K562 (cell line): ENCODE data around the gene PES1. TPM values are rescaled to one million over a fixed set of nuclear protein-coding genes. Genes with fewer than 3 reads are reported as not detected.

ENCODE experiments used
- ATAC-seq: fragments of 200-7000 bp; cut with Tn5 transposase; 3 replicates; pipeline ENCODE4 v1.9.1; 2020; ENCODE audit warnings: moderate library complexity
- BruUV-seq: library from RNA; stranded (reverse); fragments of 400-500 nt; replicated peaks from 2 replicates; lab custom pipeline; 2021; lab: Mats Ljungman, UMichigan
- CTCF ChIA-PET: fragments of 300-600 bp; formaldehyde crosslinking; extraction: SDS; loops from one replicate; lab custom pipeline; 2021; ENCODE audit warnings: low intra/inter-chr PET ratio; lab: Yijun Ruan, JAX
- POLR2A ChIA-PET: fragments of 300-600, 350-650 bp; sonication (Branson Sonifier 250); formaldehyde crosslinking; extraction: SDS; loops from one replicate; lab custom pipeline; 2021; ENCODE audit warnings: antibody characterized with exemption, inconsistent platforms; lab: Yijun Ruan, JAX
- DNase-seq, 4 experiments: peaks; one replicate each; pipeline versions ENCODE4 v3.0.0 to v3.0.0-alpha.2; 2011 to 2018; ENCODE audit warnings: low spot score in 3 of 4, mixed read lengths in 3 of 4; ENCODE audit errors: extremely low read depth in 1 of 4
- FAIRE-seq: peaks from 2 replicates; lab custom pipeline; 2011; peaks lifted over from hg19 to GRCh38; lab: Jason Lieb, UNC
- H2AFZ ChIP-seq: 2 replicates; pipeline ENCODE4 v1.6.0; 2011; ENCODE audit warnings: low read depth, low read length, control low read depth, inconsistent platforms
- H3K27ac ChIP-seq: fragments of 200-600 bp; 3 replicates; pipeline ENCODE4 v1.8.0; 2011; ENCODE audit warnings: low read depth, mild to moderate bottlenecking, control low read depth, inconsistent platforms, low read length, moderate library complexity, mixed read lengths; ENCODE audit errors: extremely low read depth
- H3K27me3 ChIP-seq, 2 experiments: fragments of 300-600 bp in 1 of 2; 2 replicates in 1 of 2; 3 replicates in 1 of 2; pipeline versions ENCODE4 v1.6.0 to v1.8.0; 2011; ENCODE audit warnings: inconsistent platforms in 2 of 2, low read length in 2 of 2, mild to moderate bottlenecking in 1 of 2, mixed read lengths in 1 of 2, moderate library complexity in 1 of 2; ENCODE audit not compliant: control insufficient read depth in 2 of 2, insufficient read depth in 2 of 2
- H3K36me3 ChIP-seq: fragments of 300-600 bp; 3 replicates; pipeline ENCODE4 v1.8.0; 2011; ENCODE audit warnings: mild to moderate bottlenecking, low read length, inconsistent platforms; ENCODE audit not compliant: control insufficient read depth, insufficient read depth
- H3K4me1 ChIP-seq, 2 experiments: fragments of 200-600 bp in 1 of 2; replicated peaks in 1 of 2; 2 replicates in 1 of 2; 3 replicates in 1 of 2; pipeline versions ENCODE4 v1.5.1 to v1.8.0; 2011; ENCODE audit warnings: inconsistent platforms in 2 of 2, low read length in 2 of 2, mild to moderate bottlenecking in 1 of 2, mixed read lengths in 1 of 2, moderate library complexity in 1 of 2; ENCODE audit not compliant: control insufficient read depth in 2 of 2, insufficient read depth in 2 of 2
- H3K4me2 ChIP-seq: 2 replicates; pipeline ENCODE4 v1.6.1; 2011; ENCODE audit warnings: low read length, control low read depth, inconsistent platforms, mixed read lengths; ENCODE audit not compliant: insufficient read depth
- H3K4me3 ChIP-seq: fragments of 200-600 bp; sonication (generic), shearing (Covaris generic); 2 replicates; pipeline ENCODE4 v1.5.1; 2016; ENCODE audit warnings: control low read depth, inconsistent platforms
- H3K79me2 ChIP-seq: fragments of 200-600 bp; 3 replicates; pipeline ENCODE4 v1.8.0; 2011; ENCODE audit warnings: low read length, inconsistent platforms; ENCODE audit not compliant: control insufficient read depth, insufficient read depth
- H3K9ac ChIP-seq, 2 experiments: 2 replicates each; pipeline versions ENCODE4 v1.6.0 to v1.6.1; 2011; ENCODE audit warnings: low read depth in 2 of 2, low read length in 2 of 2, control low read depth in 1 of 2, inconsistent platforms in 1 of 2, mild to moderate bottlenecking in 1 of 2, mixed read lengths in 1 of 2; ENCODE audit not compliant: insufficient read depth in 1 of 2
- H3K9me1 ChIP-seq: one replicate; pipeline ENCODE4 v1.6.0; 2011; ENCODE audit warnings: inconsistent platforms, mild to moderate bottlenecking, low read length, moderate library complexity; ENCODE audit not compliant: control insufficient read depth, insufficient read depth
- H3K9me3 ChIP-seq: replicated peaks from 2 replicates; pipeline ENCODE4 v1.5.1; 2011; ENCODE audit warnings: low read depth, low read length, inconsistent platforms; ENCODE audit not compliant: control insufficient read depth, insufficient read depth
- H4K20me1 ChIP-seq: replicated peaks from 2 replicates; pipeline ENCODE4 v1.6.1; 2011; ENCODE audit warnings: low read length, inconsistent platforms, mixed read lengths; ENCODE audit not compliant: control insufficient read depth, insufficient read depth
- BACH1 ChIP-seq: fragments of 200-800 bp; sonication (Bioruptor generic); IDR thresholded peaks from 2 replicates; pipeline ENCODE4 v1.6.1; 2016; ENCODE audit warnings: missing genetic modification characterization, missing compliant biosample characterization
- C11orf30 ChIP-seq: fragments of 450-650 bp; IDR thresholded peaks from 2 replicates; pipeline ENCODE4 v1.6.1; 2016; ENCODE audit warnings: low read depth, mild to moderate bottlenecking
- CCNT2 ChIP-seq: IDR thresholded peaks from 2 replicates; pipeline ENCODE4 v1.6.1; 2011; ENCODE audit warnings: borderline replicate concordance, low read depth, mild to moderate bottlenecking, moderate library complexity, mixed read lengths, low read length; ENCODE audit not compliant: insufficient read length; ENCODE audit errors: extremely low read depth
- CEBPB ChIP-seq: fragments of 450-650 bp; IDR thresholded peaks from 2 replicates; pipeline ENCODE4 v1.6.1; 2016; ENCODE audit warnings: missing genetic modification characterization, missing compliant biosample characterization
- CEBPG ChIP-seq, 3 experiments: fragments of 200-800 bp in 1 of 3; sonication (Bioruptor generic) in 1 of 3; sonication (generic) in 1 of 3; formaldehyde crosslinking in 1 of 3; IDR thresholded peaks in 2 of 3; conservative IDR thresholded peaks in 1 of 3; 2 replicates each; pipeline versions ENCODE4 v1.6.1 to v1.8.0; 2016 to 2022; ENCODE audit warnings: missing compliant biosample characterization in 2 of 3, missing genetic modification characterization in 2 of 3, mild to moderate bottlenecking in 1 of 3, missing genetic modification reagents in 1 of 3
- MAFF ChIP-seq: IDR thresholded peaks from 2 replicates; pipeline ENCODE4 v1.6.1; 2012; ENCODE audit warnings: low read length, improper control_type of control experiment
- MAFG ChIP-seq: fragments of 450-650 bp; conservative IDR thresholded peaks from 2 replicates; pipeline ENCODE4 v1.6.1; 2016; ENCODE audit warnings: missing genetic modification characterization, missing compliant biosample characterization
- MAFK ChIP-seq: IDR thresholded peaks from 2 replicates; pipeline ENCODE4 v1.6.1; 2011; ENCODE audit warnings: low read length, improper control_type of control experiment
- MEF2D ChIP-seq: conservative IDR thresholded peaks from 2 replicates; pipeline ENCODE4 v1.6.1; 2016; ENCODE audit warnings: low read depth, missing genetic modification characterization, missing compliant biosample characterization
- NFE2 ChIP-seq: IDR thresholded peaks from 2 replicates; pipeline ENCODE4 v1.6.1; 2014; ENCODE audit warnings: antibody characterized with exemption, low read depth
- NUFIP1 ChIP-seq: fragments of 450-650 bp; IDR thresholded peaks from 2 replicates; pipeline ENCODE4 v1.6.1; 2018; ENCODE audit not compliant: partially characterized antibody
- THAP7 ChIP-seq: fragments of 250-450 bp; sonication (Bioruptor Pico); IDR thresholded peaks from 2 replicates; pipeline ENCODE4 v1.5.0; 2021
- ZNF316 ChIP-seq: fragments of 450-650 bp; IDR thresholded peaks from 2 replicates; pipeline ENCODE4 v1.6.1; 2016
- WGBS: fragments of 100-300 bp; shearing (Covaris generic); methylation state at CpG from one replicate; pipeline ENCODE4 v1.1.6; 2016; ENCODE audit warnings: low coverage, mixed read lengths; ENCODE audit not compliant: insufficient coverage; ENCODE audit errors: missing lambda C conversion rate; 5-methylcytosine and 5-hydroxymethylcytosine counted together
- in situ Hi-C: fragments of 300-500 bp; cut with MboI; formaldehyde crosslinking; loops from 4 replicates; pipeline ENCODE4 v1.15.0; 2018; ENCODE audit warnings: inconsistent platforms, mixed read lengths
- intact Hi-C: fragments of 100-400 bp; cut with micrococcal nuclease; formaldehyde crosslinking; loops from 2 replicates; pipeline ENCODE4 v1.14.2; 2022
- polyA plus RNA-seq, 8 experiments: library from polyadenylated mRNA; depleted of rRNA in 4 of 8; stranded (reverse) in 5 of 8; unstranded in 3 of 8; fragments of >200 nt; fragmentation: Nextera tagmentation in 2 of 8; fragmentation: Illumina TruSeq in 1 of 8; extraction: Ambion mirVana in 2 of 8; extraction: Trizol in 1 of 8; gene quantifications; 2 replicates each; pipeline versions ENCODE4 v1.2.1 to v1.2.3, GENCODE V29; 2011 to 2014; ENCODE audit warnings: inconsistent platforms in 1 of 8, missing spikeins in 1 of 8
- total RNA-seq, 7 experiments: library from RNA; depleted of rRNA in 6 of 7; stranded (reverse); fragments of >200 nt in 6 of 7; fragmentation: Illumina TruSeq in 2 of 7; extraction: Trizol in 2 of 7; gene quantifications; 2 replicates each; pipeline versions ENCODE4 v1.2.1 to v1.2.3, GENCODE V29; 2011 to 2021; ENCODE audit warnings: low replicate concordance in 1 of 7

Gene PES1
- total and polyA plus RNA-seq, 9 of the 15 experiments (the other 6 are each of a cell fraction or from before 2014, with no cell fraction given), result 6.5 to 158 (median 94.3) TPM

DNA sequence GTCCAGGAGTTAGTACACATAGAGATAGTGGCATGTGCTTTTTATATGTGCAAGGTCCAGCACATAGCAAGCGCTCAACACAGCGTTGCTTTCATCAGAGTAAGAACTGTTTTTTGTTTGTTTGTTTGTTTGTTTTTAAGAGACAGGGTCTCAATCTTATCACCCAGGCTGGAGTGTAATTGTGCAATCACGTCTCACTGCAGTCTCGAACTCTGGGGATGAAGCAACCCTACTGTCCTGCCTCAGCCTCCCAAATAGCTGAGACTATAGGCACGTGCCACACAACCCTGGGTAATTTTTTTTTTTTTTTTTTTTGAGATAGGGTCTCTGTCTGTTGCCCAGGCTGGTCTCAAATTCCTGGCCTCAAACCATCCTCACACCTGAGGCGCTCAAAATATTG lies 26.1 kb upstream of the PES1 start:
- TF ChIP-seq CEBPB (tag), result peak; percentile 75
- TF ChIP-seq THAP7 (CRISPR knock-in tag), result no peak
- intact Hi-C loops, result no loop called here
- Histone ChIP-seq H3K36me3 (no peaks in the 10 kb centered on the region), H4K20me1 (no peaks in the 10 kb centered on the region), H2AFZ (no peak overlapping the region), H3K9me1 (no peaks in the 10 kb centered on the region), H3K27ac (no peak overlapping the region), H3K27me3 (no peaks in the 10 kb centered on the region), H3K4me2 (no peak overlapping the region), H3K4me1 (no peaks in the 10 kb centered on the region; a peak in 2 of 5 replicates), H3K9ac (no peak overlapping the region), H3K9me3 (no peaks in the 10 kb centered on the region), H3K4me3 (no peak overlapping the region), H3K79me2 (no peaks in the 10 kb centered on the region)
- 53% methylated on average over 6 of the region's 6 CpGs for WGBS
- no peak for ATAC-seq
- ChIA-PET CTCF (no interaction called here), POLR2A (interaction anchor here (0.6 to 4.0 kb wide), 2 partner anchors 9 to 806 kb away, joined by 7 to 17 read pairs; no protein-coding TSS in a partner anchor)
- BruUV-seq, result no TSS peak
- in situ Hi-C loops, result no loop called here
- no peak for DNase-seq
- no peak for FAIRE-seq

- H3K4me1 ChIP-seq, result no peaks in the 10 kb centered on the region; a peak in 2 of 5 replicates
- H3K4me2 ChIP-seq, result no peak overlapping the region
- H3K9ac ChIP-seq, result no peak overlapping the region
- intact Hi-C loops (no loop called here), in situ Hi-C loops (no loop called here)
- no peaks in the 10 kb centered on the region for H3K36me3 ChIP-seq
- H2AFZ ChIP-seq, result no peak overlapping the region
- no peaks in the 10 kb centered on the region for H3K79me2 ChIP-seq
- H3K9me3 ChIP-seq, result no peaks in the 10 kb centered on the region
- no peak for ATAC-seq
- no peak for FAIRE-seq
- peak in 1 of 4 experiments; percentile 7 for DNase-seq
- H3K27me3 ChIP-seq, result no peaks in the 10 kb centered on the region
- no TSS peak for BruUV-seq
- peak; percentile 98 for TF ChIP-seq C11orf30
- TF ChIP-seq NUFIP1, result no peak
- peak; percentile 100 for TF ChIP-seq MAFK
- peak; percentile 100 for TF ChIP-seq MAFF
- no peak for TF ChIP-seq CEBPG (CRISPR knock-in tag; IDR thresholded peaks at IDR 0.05)
- TF ChIP-seq CEBPG (tag; conservative IDR thresholded peaks at IDR 0.05 in 1 of 2, IDR thresholded peaks at IDR 0.05 in 1 of 2), result peak in 1 of 2 experiments; percentile 29; a peak in 1 of 4 replicates
- TF ChIP-seq MEF2D (tag), result no peak
- TF ChIP-seq NFE2, result peak; percentile 71
- TF ChIP-seq CCNT2, result no peak
- peak; percentile 99 for TF ChIP-seq ZNF316
- peak; percentile 66 for TF ChIP-seq CEBPB (tag)
- peak; percentile 58; the same call in 1 of the 2 replicates for TF ChIP-seq BACH1 (tag)
- TF ChIP-seq MAFG, result peak; percentile 98
- POLR2A ChIA-PET, result no interaction called here
- no peak overlapping the region for H3K4me3 ChIP-seq
- H3K9me1 ChIP-seq, result no peaks in the 10 kb centered on the region
- 18% methylated on average over 6 of the region's 7 CpGs for WGBS
- H4K20me1 ChIP-seq, result no peaks in the 10 kb centered on the region
- CTCF ChIA-PET, result no interaction called here
- no peak overlapping the region for H3K27ac ChIP-seq
Observed at GRCh38 chr22:30615543-30615954, 23.8 kb upstream of the PES1 start.
